RWPE1 (cell line): ENCODE results near the gene PIH1D2.

ENCODE experiments used
- CTCF ChIA-PET: fragments of 350-600 bp; sonication (Branson Sonifier 250); formaldehyde crosslinking; extraction: SDS; loops from one replicate; lab custom pipeline; 2021; lab: Yijun Ruan, JAX
- POLR2A ChIA-PET: fragments of 400-600 bp; formaldehyde crosslinking; extraction: SDS; loops from one replicate; lab custom pipeline; 2020; ENCODE audit warnings: antibody characterized with exemption; ENCODE audit not compliant: low non-redundant PET; lab: Yijun Ruan, JAX
- DNase-seq: peaks from one replicate; pipeline ENCODE4 v3.0.0; 2012; ENCODE audit warnings: low spot score
- H3K27ac ChIP-seq: fragments of 450-650 bp; 2 replicates; pipeline ENCODE4 v1.5.1; 2017
- CTCF ChIP-seq: fragments of 450-650 bp; conservative IDR thresholded peaks from 2 replicates; pipeline ENCODE4 v1.5.1; 2017; ENCODE audit warnings: low read depth, mild to moderate bottlenecking

PIH1D2 gene, protein sequence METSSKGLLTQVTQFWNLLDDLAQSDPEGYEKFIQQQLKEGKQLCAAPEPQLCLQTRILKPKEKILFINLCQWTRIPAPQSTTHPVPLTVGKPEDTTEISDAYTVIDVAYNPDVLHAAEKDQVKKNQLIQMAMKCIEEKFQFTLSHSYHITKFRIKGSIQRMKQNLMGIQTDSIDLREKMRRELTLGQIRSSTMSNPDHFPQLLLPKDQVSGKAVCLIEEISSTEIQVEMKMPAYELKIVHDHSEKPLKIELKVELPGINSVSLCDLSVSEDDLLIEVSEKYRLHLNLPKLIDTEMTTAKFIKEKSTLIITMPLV

GRCh38 chr11:112073941-112074811 is at the start of gene PIH1D2, which contains the start of gene NKAPD1:
Gene PIH1D2, minus strand, starts transcription at chr11:112074017. Its CDS starts 843 bp downstream, at chr11:112073174.
Gene NKAPD1, plus strand, starts transcription at chr11:112074299. Its CDS starts 1,276 bp downstream, at chr11:112075575.
- POLR2A ChIA-PET: no interaction called here
- no peak for TF ChIP-seq CTCF
- peak; percentile 89 for DNase-seq
- CTCF ChIA-PET: interaction anchor here (0.7 kb wide), 1 partner anchor 113 kb away, joined by 3 read pairs; no protein-coding TSS in a partner anchor
- H3K27ac ChIP-seq: peak within 1 kb of the TSS; percentile 93

DNA sequence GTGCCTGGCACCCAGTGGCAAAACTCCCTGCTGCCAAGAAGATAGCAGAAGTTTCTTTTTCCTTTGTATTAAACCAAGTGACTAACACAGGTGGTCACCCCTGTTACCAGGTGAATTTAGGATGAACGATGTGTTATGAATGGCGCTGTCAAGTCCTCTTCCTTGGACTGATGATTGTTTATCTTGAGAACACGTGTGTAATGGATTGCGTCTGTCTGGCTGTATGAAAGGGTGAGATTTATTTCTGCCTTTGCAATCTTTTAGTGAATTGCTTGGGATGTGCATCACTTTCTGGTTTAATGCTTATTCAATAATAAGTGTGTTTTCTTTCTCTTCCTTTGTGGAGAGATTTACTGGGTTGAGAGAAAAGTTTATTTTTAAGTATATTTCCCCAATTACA is 49.3 kb upstream of the PIH1D2 start:
- ChIA-PET CTCF (no interaction called here), POLR2A (no interaction called here)
- TF ChIP-seq CTCF: no peak
- DNase-seq: no peak
- H3K27ac ChIP-seq: no peak overlapping the region

- no peak for DNase-seq
- ChIA-PET POLR2A (interaction anchor here (0.5 kb wide), 1 partner anchor 9 kb away, joined by 5 read pairs; no protein-coding TSS in a partner anchor), CTCF (interaction anchor here (0.9 kb wide), 1 partner anchor 8 kb away, joined by 10 read pairs; no protein-coding TSS in a partner anchor)
- H3K27ac ChIP-seq: peak overlapping the region; percentile 40; the same call in 1 of the 2 replicates
- no peak for TF ChIP-seq CTCF
Observed at GRCh38 chr11:112121981-112122615, 48.3 kb upstream of the PIH1D2 start.

DNA sequence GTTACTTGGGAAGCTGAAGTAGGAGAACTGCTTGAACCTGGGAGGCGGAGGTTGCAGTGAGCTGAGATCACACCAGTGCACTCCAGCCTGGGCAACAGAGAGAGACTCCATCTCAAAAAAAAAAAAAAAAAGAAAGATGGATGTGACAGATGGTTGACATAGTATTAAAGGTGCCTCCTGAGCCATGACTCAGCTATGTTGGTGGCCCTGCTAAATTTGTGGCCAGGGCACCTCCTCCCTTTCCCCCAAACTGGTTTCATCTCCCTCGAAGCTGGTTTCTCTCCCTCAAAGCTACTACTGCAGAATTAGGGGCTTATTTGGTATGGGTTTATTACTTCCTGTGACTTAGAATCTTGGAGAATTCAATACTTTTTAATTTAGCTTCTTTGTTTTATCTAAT is 44.4 kb upstream of the PIH1D2 start:
- no peak for TF ChIP-seq CTCF

DNA sequence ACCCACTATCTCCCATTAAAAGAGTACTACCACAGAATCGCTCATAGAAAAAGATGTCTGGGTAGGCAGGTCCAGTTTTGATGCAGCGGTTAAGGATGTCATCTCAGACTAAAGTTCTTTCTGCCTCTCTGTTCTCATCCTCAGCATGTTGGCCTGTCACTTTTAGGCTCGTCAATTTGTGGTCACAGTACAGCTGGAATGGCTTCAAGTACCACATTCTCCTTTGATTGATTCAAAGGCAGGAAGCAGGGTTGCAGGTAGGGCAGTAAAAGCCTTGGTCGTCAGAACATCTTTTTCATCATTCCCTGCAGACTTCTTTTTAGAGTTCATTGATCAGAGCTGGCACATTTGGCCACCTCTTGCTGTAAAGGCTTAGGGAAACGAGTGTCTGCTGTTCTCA is 41.6 kb upstream of the PIH1D2 start:
- ChIA-PET CTCF (interaction anchor here (0.6 kb wide), 1 partner anchor 914 kb away, joined by 4 read pairs; no protein-coding TSS in a partner anchor), POLR2A (no interaction called here)
- TF ChIP-seq CTCF: no peak
- H3K27ac ChIP-seq: no peak overlapping the region
- no peak for DNase-seq

More for the DNA sequence above, 44.4 kb upstream of the PIH1D2 start:
- DNase-seq: no peak
- CTCF ChIA-PET: interaction anchor here (0.6 kb wide), 3 partner anchors 51 to 162 kb away, joined by 3 read pairs; no protein-coding TSS in a partner anchor
- H3K27ac ChIP-seq: no peak overlapping the region
- POLR2A ChIA-PET: no interaction called here

DNA sequence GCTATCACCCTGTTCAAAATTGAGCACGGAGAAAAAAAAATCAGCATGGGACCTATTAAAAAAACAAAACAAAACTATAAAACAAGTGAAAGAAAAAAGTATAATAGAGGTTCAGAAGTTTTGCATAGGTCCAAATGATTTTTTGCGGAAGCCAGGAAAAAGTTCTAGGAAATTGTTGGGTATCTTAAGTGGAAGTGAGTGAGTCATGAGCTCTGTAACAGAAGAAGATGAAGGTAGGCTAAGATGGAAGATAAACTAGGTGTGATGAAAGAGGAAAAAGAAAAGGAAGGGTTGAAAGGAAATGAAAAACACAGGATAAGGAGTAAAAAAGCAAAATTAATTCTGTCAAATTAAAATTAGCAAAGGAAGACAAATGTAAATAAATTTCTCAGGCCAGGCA is 40.6 kb upstream of the PIH1D2 start:
- no peak overlapping the region for H3K27ac ChIP-seq
- no peak for DNase-seq
- CTCF ChIA-PET: interaction anchor here (0.6 to 2.3 kb wide), 6 partner anchors 8 to 1021 kb away, joined by 4 to 13 read pairs (median 8); partner anchors contain the start of gene BCO2
- POLR2A ChIA-PET: no interaction called here
- TF ChIP-seq CTCF: no peak
